Tibial artery (tissue), 4 donors: Measurements from ENCODE around the gene BUB3.

Experiments used
- DNase-seq, 2 donors: peaks; one replicate each; pipeline ENCODE4 v3.0.0-alpha.2; 2019
- H3K27ac ChIP-seq, 2 donors: fragments of 200-600 bp; sonication (generic) in 1 of 2; 1 replicate in 1 of 2; 2 replicates in 1 of 2; pipeline ENCODE4 v1.5.1; 2018 to 2019; ENCODE audit warnings: mild to moderate bottlenecking in 1 of 2
- H3K27me3 ChIP-seq, 2 donors: fragments of 200-600 bp; sonication (generic) in 1 of 2; one replicate each; pipeline versions ENCODE4 v1.5.1 to v1.6.0; 2016 to 2019
- H3K36me3 ChIP-seq, 3 donors: fragments of 200-600 bp; sonication (generic) in 2 of 3; one replicate each; pipeline ENCODE4 v1.5.1; 2016 to 2019; ENCODE audit warnings: mild to moderate bottlenecking in 2 of 3
- H3K4me1 ChIP-seq, 4 donors: fragments of 200-600 bp; sonication (generic) in 2 of 4; 1 replicate in 3 of 4; 2 replicates in 1 of 4; pipeline ENCODE4 v1.5.1; 2016 to 2019
- H3K4me3 ChIP-seq, 2 donors: fragments of 200-600 bp; sonication (generic) in 1 of 2; 1 replicate in 1 of 2; 2 replicates in 1 of 2; pipeline ENCODE4 v1.5.1; 2018 to 2019; ENCODE audit warnings: mild to moderate bottlenecking in 2 of 2
- H3K9me3 ChIP-seq, 3 donors: fragments of 200-600 bp; sonication (generic) in 1 of 3; one replicate each; pipeline ENCODE4 v1.5.1; 2016 to 2019
- intact Hi-C: fragments of 100-400 bp; cut with DNase I; formaldehyde crosslinking; loops from one replicate; pipeline ENCODE4 v1.15.0; 2023; ENCODE audit warnings: low total_unique reads
- TF ChIP-seq, protein P1 (sequence below), 2 experiments: fragments of 200-600 bp in 1 of 2; fragments of 450-650 bp in 1 of 2; IDR thresholded peaks; one replicate each; pipeline ENCODE4 v1.5.1; 2017 to 2019; ENCODE audit warnings: antibody characterized with exemption in 2 of 2, mild to moderate bottlenecking in 1 of 2, moderate library complexity in 1 of 2

The BUB3 gene

DNA sequence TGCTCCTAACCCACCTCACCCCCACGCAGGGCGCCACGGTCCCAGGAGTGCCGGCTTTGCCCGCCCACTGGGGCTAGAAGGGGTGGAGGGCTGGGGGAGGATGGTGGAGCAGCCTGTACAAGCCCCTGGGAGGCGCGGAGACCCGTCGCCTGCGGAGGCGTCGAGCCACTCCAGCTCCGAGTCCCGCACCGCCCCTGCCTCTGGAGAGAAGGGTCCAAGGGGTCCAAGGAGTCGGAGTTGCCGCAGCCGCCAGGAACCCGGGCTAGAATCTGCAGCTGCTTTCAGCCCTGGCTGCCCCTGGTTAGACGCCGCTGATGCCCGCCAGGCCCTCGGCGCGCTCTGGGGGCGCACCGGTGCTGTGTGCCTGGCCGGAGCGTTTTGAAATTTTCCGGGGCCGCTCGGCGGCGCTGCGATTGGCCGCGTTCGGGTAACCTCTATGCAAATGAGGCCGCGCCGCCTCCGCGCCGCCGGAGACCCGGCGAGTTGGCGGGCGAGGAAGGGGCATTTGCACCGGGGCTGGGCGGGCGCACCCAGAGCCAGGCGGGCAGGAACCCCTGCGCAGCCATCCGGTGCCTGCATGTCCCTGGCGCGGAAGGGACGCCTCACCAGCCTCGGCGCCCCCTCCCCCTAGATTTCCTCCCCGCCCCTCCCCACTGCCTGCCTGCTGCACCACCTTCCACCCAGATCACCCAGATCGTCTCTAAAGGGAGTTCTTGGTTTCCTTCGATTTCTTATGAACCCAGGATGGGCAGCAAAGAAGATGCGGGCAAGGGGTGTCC is 6.4 kb upstream of the BUB3 start, which contains the start of gene HMX2:
Gene HMX2 (plus strand): TSS at position 502 of the 779 bp plus-strand sequence. CDS start 243 bp downstream, at position 745.
- intact Hi-C loops, result no loop called here
- H3K4me1 ChIP-seq, result peaks cover 0 to 55% (median 45%) of the 10 kb centered on the region in 4 donors
- H3K9me3 ChIP-seq, result no peaks in the 10 kb centered on the region
- H3K27me3 ChIP-seq, result peaks cover 0 to 100% of the 10 kb centered on the region in 2 donors
- TF ChIP-seq, protein P1, sequence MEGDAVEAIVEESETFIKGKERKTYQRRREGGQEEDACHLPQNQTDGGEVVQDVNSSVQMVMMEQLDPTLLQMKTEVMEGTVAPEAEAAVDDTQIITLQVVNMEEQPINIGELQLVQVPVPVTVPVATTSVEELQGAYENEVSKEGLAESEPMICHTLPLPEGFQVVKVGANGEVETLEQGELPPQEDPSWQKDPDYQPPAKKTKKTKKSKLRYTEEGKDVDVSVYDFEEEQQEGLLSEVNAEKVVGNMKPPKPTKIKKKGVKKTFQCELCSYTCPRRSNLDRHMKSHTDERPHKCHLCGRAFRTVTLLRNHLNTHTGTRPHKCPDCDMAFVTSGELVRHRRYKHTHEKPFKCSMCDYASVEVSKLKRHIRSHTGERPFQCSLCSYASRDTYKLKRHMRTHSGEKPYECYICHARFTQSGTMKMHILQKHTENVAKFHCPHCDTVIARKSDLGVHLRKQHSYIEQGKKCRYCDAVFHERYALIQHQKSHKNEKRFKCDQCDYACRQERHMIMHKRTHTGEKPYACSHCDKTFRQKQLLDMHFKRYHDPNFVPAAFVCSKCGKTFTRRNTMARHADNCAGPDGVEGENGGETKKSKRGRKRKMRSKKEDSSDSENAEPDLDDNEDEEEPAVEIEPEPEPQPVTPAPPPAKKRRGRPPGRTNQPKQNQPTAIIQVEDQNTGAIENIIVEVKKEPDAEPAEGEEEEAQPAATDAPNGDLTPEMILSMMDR (IDR thresholded peaks at IDR 0.05), result no peak
- DNase-seq, result no peak
- no peak within 1 kb of the TSS for H3K4me3 ChIP-seq
- no peaks in the 10 kb centered on the region for H3K36me3 ChIP-seq
- H3K27ac ChIP-seq, result no peak within 1 kb of the TSS

DNA sequence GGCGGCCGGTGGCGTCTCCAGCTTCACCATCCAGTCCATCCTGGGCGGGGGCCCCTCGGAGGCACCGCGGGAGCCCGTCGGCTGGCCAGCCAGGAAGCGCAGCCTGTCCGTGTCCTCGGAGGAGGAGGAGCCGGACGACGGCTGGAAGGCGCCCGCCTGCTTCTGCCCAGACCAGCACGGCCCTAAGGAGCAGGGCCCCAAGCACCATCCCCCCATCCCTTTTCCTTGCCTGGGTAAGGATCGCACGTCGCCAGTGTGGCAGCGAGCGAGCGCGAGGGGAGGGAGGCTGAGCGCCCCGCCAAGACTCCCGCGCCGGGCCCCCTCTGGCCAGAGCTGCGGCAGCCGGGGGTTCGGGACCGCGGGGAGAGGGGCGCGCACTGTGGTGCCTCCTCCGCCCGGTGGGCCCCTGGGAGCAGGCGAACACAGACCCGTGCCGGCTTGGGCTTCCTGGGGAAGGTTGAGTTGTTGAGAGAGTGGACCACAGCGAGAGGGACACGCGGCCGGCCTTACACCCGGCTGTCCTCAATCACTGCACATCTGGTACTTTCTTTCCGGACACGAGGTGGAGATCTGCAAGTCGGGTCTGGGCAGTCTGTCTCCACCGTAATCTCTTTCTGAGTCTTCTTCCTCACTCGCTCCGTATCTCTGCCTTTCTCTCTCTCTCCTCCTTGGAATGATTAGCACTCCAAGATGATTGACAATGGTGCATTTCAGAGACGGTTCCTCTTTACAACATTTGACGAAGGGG is 5.6 kb upstream of the BUB3 start:
- TF ChIP-seq, protein P1 (IDR thresholded peaks at IDR 0.05), result no peak
- Histone ChIP-seq H3K27me3 (peaks cover 0 to 98% of the 10 kb centered on the region in 2 donors), H3K9me3 (no peaks in the 10 kb centered on the region), H3K4me3 (no peak overlapping the region), H3K4me1 (peaks cover 0 to 53% (median 44%) of the 10 kb centered on the region in 4 donors), H3K27ac (no peak overlapping the region), H3K36me3 (no peaks in the 10 kb centered on the region)
- no peak for DNase-seq
- intact Hi-C loops, result no loop called here

DNA sequence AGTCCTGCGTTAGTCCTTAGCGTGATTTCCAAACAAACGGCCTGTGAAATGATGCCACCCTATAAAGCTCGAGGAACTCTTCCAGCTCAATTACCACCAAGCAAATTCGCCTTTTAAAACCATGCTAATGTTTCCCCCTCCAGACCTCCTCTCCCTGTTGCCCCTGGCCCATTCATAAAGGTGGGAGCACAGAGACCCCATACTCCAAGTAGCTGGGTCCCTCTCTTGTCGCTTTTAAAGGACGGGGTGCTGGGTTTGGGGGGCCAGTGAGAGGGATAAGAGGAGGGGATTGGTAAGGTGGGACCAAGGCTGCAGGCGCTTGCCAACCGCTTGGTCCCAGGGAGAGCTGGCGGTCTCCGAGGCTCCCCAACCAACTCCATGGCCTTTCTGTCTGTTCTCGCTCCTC is 5.0 kb upstream of the BUB3 start:
- no peak for DNase-seq
- peaks cover 0 to 53% (median 44%) of the 10 kb centered on the region in 4 donors for H3K4me1 ChIP-seq
- no peaks in the 10 kb centered on the region for H3K9me3 ChIP-seq
- intact Hi-C loops, result no loop called here
- TF ChIP-seq, protein P1 (IDR thresholded peaks at IDR 0.05), result no peak
- H3K27ac ChIP-seq, result no peak overlapping the region
- no peaks in the 10 kb centered on the region for H3K36me3 ChIP-seq
- H3K27me3 ChIP-seq, result peaks cover 0 to 93% of the 10 kb centered on the region in 2 donors
- peak overlapping the region; percentile 22 to 47 for H3K4me3 ChIP-seq

DNA sequence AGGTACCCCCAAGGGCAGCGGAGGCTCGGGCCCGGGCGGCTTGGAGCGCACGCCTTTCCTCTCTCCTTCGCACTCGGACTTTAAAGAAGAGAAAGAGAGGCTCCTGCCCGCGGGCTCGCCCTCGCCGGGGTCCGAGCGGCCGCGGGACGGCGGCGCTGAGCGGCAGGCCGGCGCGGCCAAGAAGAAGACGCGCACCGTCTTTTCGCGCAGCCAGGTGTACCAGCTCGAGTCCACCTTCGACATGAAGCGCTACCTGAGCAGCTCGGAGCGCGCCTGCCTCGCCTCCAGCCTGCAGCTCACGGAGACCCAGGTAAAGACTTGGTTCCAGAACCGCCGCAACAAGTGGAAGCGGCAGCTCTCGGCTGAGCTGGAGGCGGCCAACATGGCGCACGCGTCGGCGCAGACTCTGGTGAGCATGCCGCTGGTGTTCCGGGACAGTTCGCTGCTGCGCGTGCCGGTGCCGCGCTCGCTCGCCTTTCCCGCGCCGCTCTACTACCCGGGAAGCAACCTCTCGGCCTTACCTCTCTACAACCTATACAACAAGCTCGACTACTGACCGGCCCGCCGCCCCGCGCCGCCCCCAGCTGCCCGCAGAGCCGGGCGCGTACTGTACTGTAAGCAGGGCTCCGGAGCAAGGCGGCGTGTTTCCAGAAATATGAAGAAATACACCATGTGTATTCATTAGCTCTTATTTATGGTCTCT is 4.5 kb upstream of the BUB3 start:
- TF ChIP-seq, protein P1 (IDR thresholded peaks at IDR 0.05), result no peak
- Histone ChIP-seq H3K36me3 (no peaks in the 10 kb centered on the region), H3K4me1 (peaks cover 0 to 53% (median 44%) of the 10 kb centered on the region in 4 donors), H3K27ac (no peak overlapping the region), H3K9me3 (no peaks in the 10 kb centered on the region), H3K4me3 (peak overlapping the region; percentile 22 to 47), H3K27me3 (peaks cover 0 to 87% of the 10 kb centered on the region in 2 donors)
- intact Hi-C loops, result loop anchor here (5.0 kb wide), 1 partner anchor 142 kb away; the partner anchor contains the start of genes ACADSB and IKZF5
- no peak for DNase-seq

DNA sequence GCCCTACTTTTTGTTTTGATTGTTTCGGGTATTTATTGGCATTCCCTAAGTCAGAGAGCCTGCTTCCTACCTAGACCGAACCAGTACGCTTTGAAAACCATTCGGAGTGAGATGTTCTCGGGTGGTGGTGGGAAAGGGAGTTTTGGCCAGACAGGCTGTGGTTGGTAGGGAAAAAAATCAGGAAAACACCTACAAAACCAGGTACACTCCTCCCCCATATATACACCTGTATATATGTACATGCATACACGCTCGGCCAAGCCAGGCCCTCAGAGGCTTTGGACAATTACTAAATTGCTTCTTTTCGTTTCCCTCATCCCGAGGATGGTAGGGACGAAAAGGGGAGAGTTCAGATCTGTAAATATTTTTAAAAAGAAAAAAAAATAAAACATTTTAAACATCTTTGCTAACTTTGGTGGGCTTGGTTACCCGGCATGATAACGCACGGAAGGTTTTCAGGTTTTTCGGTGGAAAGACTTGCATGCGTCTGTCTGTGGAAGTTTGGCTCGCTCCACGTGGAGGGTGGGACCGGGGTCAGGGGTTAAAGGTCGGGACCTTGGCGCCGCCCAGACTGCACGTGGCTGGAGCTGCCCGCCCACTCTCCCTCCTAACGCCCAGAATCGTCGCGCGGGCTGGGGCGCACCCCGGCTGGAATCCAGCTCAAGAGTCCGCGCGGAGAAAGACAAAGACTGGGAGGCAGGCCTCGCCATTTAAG is 3.8 kb upstream of the BUB3 start:
- Histone ChIP-seq H3K36me3 (no peaks in the 10 kb centered on the region), H3K27ac (no peak overlapping the region), H3K27me3 (peaks cover 0 to 80% of the 10 kb centered on the region in 2 donors), H3K4me1 (peaks cover 0 to 58% (median 50%) of the 10 kb centered on the region in 4 donors), H3K9me3 (no peaks in the 10 kb centered on the region), H3K4me3 (peak overlapping the region; percentile 22 to 47)
- intact Hi-C loops, result loop anchor here (5.0 kb wide), 1 partner anchor 143 kb away; the partner anchor contains the start of genes ACADSB and IKZF5
- no peak for DNase-seq
- TF ChIP-seq, protein P1 (IDR thresholded peaks at IDR 0.05), result no peak
